Naive thymus-derived CD8-positive, alpha-beta T cell (primary cell): ENCODE measurements around the gene CP. TPM values are rescaled to one million over a fixed set of nuclear protein-coding genes. Genes with fewer than 3 reads are reported as not detected.
"Not testable (repeated sequence)": the region's sequence is repeated elsewhere in the genome, so short reads cannot be mapped to it uniquely, and the experiment has no call there.

ENCODE experiments used
- ATAC-seq, 2 donors: fragments of 150-1000 bp; cut with Tn5 transposase in 1 of 2; sonication (Bioruptor Pico), chemical (Tn5 transposase) in 1 of 2; 1 replicate in 1 of 2; 2 replicates in 1 of 2; pipeline ENCODE4 v1.10.0; 2021; ENCODE audit warnings: mild to moderate bottlenecking in 2 of 2, moderate library complexity in 2 of 2
- POLR2A ChIA-PET: fragments of 350-600 bp; sonication (Branson Sonifier 250); formaldehyde crosslinking; loops from one replicate; lab custom pipeline; 2021; ENCODE audit warnings: antibody characterized with exemption; lab: Charles Lee
- DNase-seq, 10 donors: peaks; one replicate each; pipeline versions ENCODE4 v3.0.0 to v3.0.0-alpha.2; 2020 to 2022
- H3K27ac Mint-ChIP-seq, 10 donors: one replicate each; pipeline ENCODE4 v1.8.0; 2020 to 2022; ENCODE audit warnings: mild to moderate bottlenecking in 10 of 10, mixed read lengths in 10 of 10, moderate library complexity in 4 of 10, inconsistent platforms in 1 of 10
- H3K27me3 Mint-ChIP-seq, 5 donors: one replicate each; pipeline ENCODE4 v1.8.0; 2021 to 2022; ENCODE audit warnings: mixed read lengths in 5 of 5
- H3K36me3 Mint-ChIP-seq, 3 donors: one replicate each; pipeline ENCODE4 v1.8.0; 2020 to 2022; ENCODE audit warnings: mixed read lengths in 3 of 3, mild to moderate bottlenecking in 2 of 3, inconsistent platforms in 1 of 3
- H3K4me1 Mint-ChIP-seq, 4 donors: one replicate each; pipeline ENCODE4 v1.8.0; 2021 to 2022; ENCODE audit warnings: mixed read lengths in 4 of 4
- H3K4me3 Mint-ChIP-seq, 10 donors: one replicate each; pipeline ENCODE4 v1.8.0; 2020 to 2022; ENCODE audit warnings: mild to moderate bottlenecking in 10 of 10, mixed read lengths in 10 of 10, moderate library complexity in 6 of 10, inconsistent platforms in 1 of 10
- H3K9me3 Mint-ChIP-seq, 9 donors: one replicate each; pipeline ENCODE4 v1.8.0; 2020 to 2022; ENCODE audit warnings: mixed read lengths in 9 of 9, mild to moderate bottlenecking in 3 of 9, inconsistent platforms in 1 of 9, moderate library complexity in 1 of 9
- polyA plus RNA-seq, 3 donors: library from polyadenylated mRNA; unstranded; fragments of 300-500 nt; fragmentation: Illumina TruSeq; gene quantifications; one replicate each; pipeline ENCODE4 v1.2.3, GENCODE V29; 2021
- total RNA-seq, 8 experiments: library from RNA in 2 of 8; stranded (reverse) in 2 of 8; gene quantifications; one replicate each; pipeline ENCODE4 v1.2.3 and lab custom pipeline; 2021 to 2026

Gene CP
- total and polyA plus RNA-seq, 5 experiments from 2014 or later = 0.20 to 0.30 TPM; not detected in 3

DNA sequence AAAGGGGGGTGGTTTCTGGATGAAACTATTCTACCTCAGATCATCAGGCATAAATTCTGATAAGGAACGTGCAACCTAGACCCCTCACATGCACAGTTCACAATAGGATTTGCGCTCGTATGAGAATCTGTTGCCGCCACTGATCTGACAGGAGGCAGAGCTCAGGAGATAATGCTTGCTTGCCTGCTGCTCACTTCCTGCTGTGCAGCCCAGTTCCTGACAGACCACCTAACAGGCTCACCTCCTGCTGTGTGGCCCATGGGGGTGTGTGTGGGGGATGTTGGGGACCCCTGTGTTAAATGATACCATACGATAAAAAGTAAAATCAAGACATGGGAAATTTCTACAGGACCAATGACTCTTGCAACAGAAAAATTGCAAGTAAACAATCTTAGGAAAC lies 24.0 kb downstream of the CP start:
- no peaks in the 10 kb centered on the region for H3K36me3 Mint-ChIP-seq
- no peaks in the 10 kb centered on the region for H3K4me1 Mint-ChIP-seq
- POLR2A ChIA-PET = no interaction called here
- no peak for DNase-seq
- H3K27me3 Mint-ChIP-seq = peaks cover 0 to 9% (median 3%) of the 10 kb centered on the region in 5 donors
- no peaks in the 10 kb centered on the region for H3K9me3 Mint-ChIP-seq
- H3K4me3 Mint-ChIP-seq = no peak overlapping the region
- no peak overlapping the region for H3K27ac Mint-ChIP-seq
- no peak for ATAC-seq

DNA sequence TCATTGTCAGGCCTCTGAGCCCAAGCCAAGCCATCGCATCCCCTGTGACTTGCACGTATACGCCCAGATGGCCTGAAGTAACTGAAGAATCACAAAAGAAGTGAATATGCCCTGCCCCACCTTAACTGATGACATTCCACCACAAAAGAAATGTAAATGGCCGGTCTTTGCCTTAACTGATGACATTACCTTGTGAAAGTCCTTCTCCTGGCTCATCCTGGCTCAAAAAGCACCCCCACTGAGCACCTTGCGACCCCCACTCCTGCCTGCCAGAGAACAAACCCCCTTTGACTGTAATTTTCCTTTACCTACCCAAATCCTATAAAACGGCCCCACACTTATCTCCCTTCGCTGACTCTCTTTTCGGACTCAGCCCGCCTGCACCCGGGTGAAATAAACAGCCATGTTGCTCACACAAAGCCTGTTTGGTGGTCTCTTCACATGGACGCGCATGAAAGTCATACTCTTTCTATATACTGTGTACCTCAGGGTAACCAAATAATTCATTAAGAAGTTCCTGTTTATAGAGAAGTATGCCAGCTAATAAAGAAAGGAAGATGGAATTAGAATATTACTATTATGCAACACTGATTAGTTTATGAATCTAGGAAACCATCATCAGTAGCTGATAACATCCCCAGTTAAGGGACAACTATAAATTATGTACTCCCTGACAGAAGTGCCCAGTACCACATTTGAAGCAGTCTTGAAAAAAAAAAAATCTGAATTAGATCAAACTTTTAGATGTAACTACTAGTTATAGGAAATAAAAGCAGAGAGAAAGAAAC lies 24.6 kb downstream of the CP start:
- ATAC-seq, H3K9me3 Mint-ChIP-seq, H3K36me3 Mint-ChIP-seq, H3K4me1 Mint-ChIP-seq, H3K27me3 Mint-ChIP-seq, DNase-seq, POLR2A ChIA-PET: not testable (repeated sequence)
- Mint-ChIP-seq H3K4me3 (peak overlapping the region in 1 of 10 donors; percentile 45), H3K27ac (peak overlapping the region in 1 of 10 donors; percentile 25)

DNA sequence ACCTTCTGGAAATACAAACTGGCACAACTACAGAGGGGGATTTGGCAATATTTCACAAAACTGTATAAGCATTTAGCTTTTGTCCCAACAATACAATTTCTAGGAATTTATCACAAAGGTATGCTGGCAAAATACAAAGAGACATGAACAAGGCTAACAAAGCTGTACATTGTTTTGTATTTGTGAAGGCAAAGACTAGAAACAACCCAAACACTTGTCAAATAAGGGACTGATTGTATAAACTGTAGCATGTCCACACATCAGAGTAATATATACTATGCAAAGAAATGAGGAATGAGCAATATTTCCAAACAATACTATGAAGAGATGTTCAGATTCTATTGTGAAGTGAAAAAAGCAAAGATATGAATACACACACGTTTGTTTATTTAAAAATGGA lies 26.4 kb downstream of the CP start:
- peaks cover 0 to 3% (median 0%) of the 10 kb centered on the region in 5 donors for H3K27me3 Mint-ChIP-seq
- POLR2A ChIA-PET = no interaction called here
- H3K36me3 Mint-ChIP-seq = no peaks in the 10 kb centered on the region
- ATAC-seq (no peak), DNase-seq (no peak)
- H3K27ac Mint-ChIP-seq = no peak overlapping the region
- H3K4me1 Mint-ChIP-seq = no peaks in the 10 kb centered on the region
- no peaks in the 10 kb centered on the region for H3K9me3 Mint-ChIP-seq
- no peak overlapping the region for H3K4me3 Mint-ChIP-seq

DNA sequence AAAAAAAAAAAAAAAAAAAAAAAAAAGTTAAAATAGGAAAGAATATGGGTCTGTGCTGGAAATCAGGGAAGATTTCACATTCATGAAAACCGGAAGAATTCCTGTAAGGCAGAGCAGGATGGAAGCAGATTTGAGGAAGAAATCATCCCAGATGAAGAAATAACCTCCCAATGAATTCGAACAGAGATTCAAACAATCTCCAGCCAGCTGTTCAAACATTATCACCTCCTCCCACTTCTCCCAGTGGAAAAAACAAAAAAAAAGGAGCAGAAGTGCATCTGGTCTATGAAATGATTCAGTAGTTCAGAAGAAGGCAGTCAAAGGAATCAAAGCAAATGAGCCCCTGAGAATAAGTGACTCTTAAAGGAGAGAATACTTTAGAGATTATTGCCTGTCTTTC lies 33.1 kb downstream of the CP start:
- ATAC-seq (no peak), DNase-seq (no peak)
- Mint-ChIP-seq H3K4me1 (no peaks in the 10 kb centered on the region), H3K9me3 (no peaks in the 10 kb centered on the region), H3K27me3 (peaks cover 0 to 5% (median 0%) of the 10 kb centered on the region in 5 donors), H3K36me3 (peaks cover 0 to 2% (median 0%) of the 10 kb centered on the region in 3 donors), H3K4me3 (no peak overlapping the region), H3K27ac (no peak overlapping the region)
- POLR2A ChIA-PET = no interaction called here

DNA sequence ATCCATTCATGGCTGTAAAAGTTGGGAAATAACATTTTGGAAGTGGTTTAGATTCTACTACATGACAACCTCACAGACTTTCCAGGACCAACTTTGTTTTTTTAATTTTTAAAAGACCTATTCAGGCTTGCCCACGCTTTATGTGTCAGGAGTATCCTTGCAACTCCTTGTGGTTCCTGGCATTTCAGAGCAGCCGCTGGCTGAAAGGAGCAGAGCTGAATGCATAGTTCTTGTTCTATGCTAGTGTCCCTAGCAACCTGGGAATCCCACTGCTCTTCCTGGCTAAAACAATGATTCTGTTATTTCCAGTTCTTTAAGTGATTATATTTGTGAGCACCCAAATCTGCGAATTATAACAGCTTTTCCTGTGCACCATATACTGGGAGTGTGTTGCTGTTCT lies 34.9 kb downstream of the CP start:
- no peak for ATAC-seq
- H3K4me1 Mint-ChIP-seq = no peaks in the 10 kb centered on the region
- peaks cover 0 to 2% (median 0%) of the 10 kb centered on the region in 3 donors for H3K36me3 Mint-ChIP-seq
- H3K9me3 Mint-ChIP-seq = no peaks in the 10 kb centered on the region
- no peak for DNase-seq
- POLR2A ChIA-PET = no interaction called here
- H3K27me3 Mint-ChIP-seq = peaks cover 0 to 5% (median 0%) of the 10 kb centered on the region in 5 donors
- H3K4me3 Mint-ChIP-seq = no peak overlapping the region
- no peak overlapping the region for H3K27ac Mint-ChIP-seq

DNA sequence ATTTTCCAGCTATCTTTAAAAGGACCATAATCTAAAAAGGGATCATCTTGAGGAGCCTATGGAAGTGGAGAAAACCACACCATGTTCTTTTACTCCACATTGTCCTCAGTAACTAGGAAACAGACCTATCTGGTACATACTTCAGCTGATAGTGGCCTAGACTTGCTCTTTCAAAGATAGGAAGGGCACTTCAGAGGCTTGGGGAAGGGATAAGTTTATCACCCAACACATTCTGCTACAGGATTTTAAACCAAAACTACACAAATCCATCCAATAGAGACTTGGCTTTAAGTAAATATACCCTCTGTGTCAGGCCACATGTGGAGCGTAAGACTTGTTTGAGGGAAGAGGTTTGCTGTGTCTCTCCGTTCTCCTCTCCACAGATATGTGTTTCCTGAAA lies 35.4 kb downstream of the CP start:
- no peak overlapping the region for H3K27ac Mint-ChIP-seq
- peaks cover 0 to 5% (median 0%) of the 10 kb centered on the region in 5 donors for H3K27me3 Mint-ChIP-seq
- no peaks in the 10 kb centered on the region for H3K9me3 Mint-ChIP-seq
- peaks cover 0 to 2% (median 0%) of the 10 kb centered on the region in 3 donors for H3K36me3 Mint-ChIP-seq
- no peaks in the 10 kb centered on the region for H3K4me1 Mint-ChIP-seq
- no peak for DNase-seq
- no peak for ATAC-seq
- POLR2A ChIA-PET = no interaction called here
- no peak overlapping the region for H3K4me3 Mint-ChIP-seq

DNA sequence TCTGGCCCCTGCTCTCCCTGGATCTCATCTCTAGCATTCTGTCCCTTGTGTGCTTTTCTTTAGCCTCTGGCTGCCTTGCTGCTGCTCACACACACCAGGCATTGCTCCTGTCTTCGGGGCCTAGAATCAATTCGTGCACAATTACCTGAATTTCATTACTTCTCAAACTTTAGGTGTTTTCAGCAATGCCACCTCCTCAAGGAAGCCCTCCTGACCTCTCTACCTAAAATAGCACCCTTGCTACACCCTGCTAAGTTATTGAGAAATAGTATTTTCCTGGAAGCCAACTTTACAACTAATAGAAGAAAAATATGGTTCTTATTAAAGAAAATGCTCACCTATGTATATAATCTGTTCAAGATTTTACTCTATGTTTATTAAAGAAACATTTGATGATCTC lies 40.4 kb downstream of the CP start:
- no peaks in the 10 kb centered on the region for H3K27me3 Mint-ChIP-seq
- no peaks in the 10 kb centered on the region for H3K9me3 Mint-ChIP-seq
- H3K27ac Mint-ChIP-seq = no peak overlapping the region
- no peaks in the 10 kb centered on the region for H3K4me1 Mint-ChIP-seq
- peaks cover 0 to 6% (median 5%) of the 10 kb centered on the region in 3 donors for H3K36me3 Mint-ChIP-seq
- DNase-seq (no peak), ATAC-seq (no peak)
- POLR2A ChIA-PET = no interaction called here
- H3K4me3 Mint-ChIP-seq = no peak overlapping the region

DNA sequence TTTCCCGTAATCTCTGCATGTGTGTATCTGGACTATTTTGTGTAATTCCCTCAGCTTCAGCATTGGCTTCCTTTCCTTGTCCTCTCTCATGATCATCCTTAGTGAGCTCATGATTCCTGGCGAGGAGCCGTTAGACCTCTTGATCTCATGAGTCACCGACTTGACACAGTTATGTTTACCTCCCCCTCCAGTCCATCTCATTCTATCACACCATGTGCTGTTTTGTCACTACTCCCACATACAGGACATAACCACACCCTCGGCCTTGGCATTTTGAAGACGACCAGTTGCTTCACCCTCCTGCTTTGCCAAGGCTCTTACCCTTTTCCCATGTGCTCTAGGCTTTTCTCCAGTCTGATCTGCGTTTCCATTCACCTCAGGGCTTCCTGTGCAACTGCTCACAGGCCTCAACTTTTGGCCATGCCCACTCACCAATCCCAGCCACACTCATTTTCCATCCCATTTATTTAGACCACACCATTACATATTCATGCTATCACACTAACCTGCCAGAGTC lies 41.5 kb downstream of the CP start:
- H3K4me1 Mint-ChIP-seq = peaks cover 0 to under 1% (median under 1%) of the 10 kb centered on the region in 4 donors
- ATAC-seq = no peak

DNA sequence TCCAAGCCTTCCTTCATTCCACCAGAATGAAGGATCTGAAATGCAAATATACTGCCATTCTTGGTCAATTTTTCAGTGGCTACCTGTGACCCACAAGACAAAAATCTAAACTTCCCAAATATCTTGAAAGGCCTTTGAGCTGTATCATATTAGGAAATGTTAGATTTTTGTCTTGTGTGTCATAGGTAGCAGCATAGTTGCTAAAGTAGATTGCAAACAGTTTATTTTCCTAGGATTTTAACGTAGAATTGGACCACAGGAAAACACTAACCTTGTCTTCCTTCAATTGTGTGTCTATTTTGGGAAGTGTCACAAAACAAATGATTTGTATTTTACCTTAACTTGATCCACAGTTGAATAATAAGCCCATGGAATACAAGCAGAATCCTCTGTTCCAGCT lies 42.4 kb downstream of the CP start:
- POLR2A ChIA-PET = no interaction called here
- DNase-seq (no peak), ATAC-seq (no peak)
- no peak overlapping the region for H3K27ac Mint-ChIP-seq
- no peaks in the 10 kb centered on the region for H3K9me3 Mint-ChIP-seq
- H3K27me3 Mint-ChIP-seq = no peaks in the 10 kb centered on the region
- peaks cover 9 to 17% (median 10%) of the 10 kb centered on the region in 3 donors for H3K36me3 Mint-ChIP-seq
- H3K4me1 Mint-ChIP-seq = peaks cover 3 to 8% (median 6%) of the 10 kb centered on the region in 4 donors
- H3K4me3 Mint-ChIP-seq = no peak overlapping the region

More for the DNA sequence above, 41.5 kb downstream of the CP start:
- H3K9me3 Mint-ChIP-seq = no peaks in the 10 kb centered on the region
- POLR2A ChIA-PET = interaction anchor here (0.7 kb wide), 1 partner anchor 519 kb away, joined by 3 read pairs; no protein-coding TSS in a partner anchor
- peaks cover 6 to 13% (median 6%) of the 10 kb centered on the region in 3 donors for H3K36me3 Mint-ChIP-seq
- DNase-seq = no peak
- no peak overlapping the region for H3K27ac Mint-ChIP-seq
- no peak overlapping the region for H3K4me3 Mint-ChIP-seq
- H3K27me3 Mint-ChIP-seq = no peaks in the 10 kb centered on the region

DNA sequence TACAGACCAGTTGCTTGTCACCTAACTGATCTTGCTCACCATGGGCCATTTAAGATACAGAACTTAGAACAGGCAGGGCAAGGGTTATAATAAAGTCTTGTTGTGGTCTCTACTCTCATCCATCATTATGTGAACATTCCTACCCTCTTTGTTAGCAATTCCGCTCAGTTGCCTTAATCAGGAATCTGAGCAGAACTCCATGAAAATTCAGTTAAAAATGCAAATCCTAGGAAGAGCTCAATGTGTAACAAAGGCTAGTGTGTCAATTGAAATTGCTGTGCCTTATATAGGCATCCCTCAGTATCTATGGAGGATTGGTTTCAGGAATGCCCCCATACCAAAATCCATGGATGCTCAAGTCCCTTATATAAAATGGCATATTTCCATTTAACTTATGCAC lies 44.5 kb downstream of the CP start:
- Mint-ChIP-seq H3K4me3 (no peak overlapping the region), H3K4me1 (peaks cover 4 to 11% (median 9%) of the 10 kb centered on the region in 4 donors), H3K9me3 (no peaks in the 10 kb centered on the region), H3K36me3 (peaks cover 15 to 37% (median 18%) of the 10 kb centered on the region in 3 donors), H3K27ac (no peak overlapping the region), H3K27me3 (no peaks in the 10 kb centered on the region)
- POLR2A ChIA-PET = no interaction called here
- no peak for DNase-seq
- ATAC-seq = no peak

DNA sequence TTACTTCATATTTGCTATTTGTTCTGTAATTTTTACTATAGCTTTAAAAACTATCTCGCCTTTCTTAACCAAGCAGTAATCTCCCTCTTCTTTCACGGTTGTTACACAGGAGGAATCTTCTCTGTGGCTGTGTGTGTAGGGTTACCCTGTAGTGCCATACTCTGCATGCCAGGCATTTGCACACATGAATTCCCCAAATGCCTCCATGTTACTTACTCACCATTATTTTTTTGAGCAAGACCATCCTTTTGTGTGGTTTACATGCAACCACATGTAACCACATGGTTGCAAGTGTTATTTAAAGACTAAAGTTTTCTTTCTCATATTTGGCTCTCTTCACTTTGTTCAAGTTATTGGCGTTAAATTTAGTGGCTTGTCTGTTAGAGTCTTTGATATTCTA lies 46.7 kb downstream of the CP start:
- DNase-seq = peak in 1 of 10 donors; percentile 8
- no peak overlapping the region for H3K4me3 Mint-ChIP-seq
- peaks cover 4 to 11% (median 9%) of the 10 kb centered on the region in 4 donors for H3K4me1 Mint-ChIP-seq
- no peaks in the 10 kb centered on the region for H3K27me3 Mint-ChIP-seq
- POLR2A ChIA-PET = no interaction called here
- H3K9me3 Mint-ChIP-seq = no peaks in the 10 kb centered on the region
- H3K27ac Mint-ChIP-seq = peak overlapping the region in 2 of 10 donors; percentile 3 to 8
- no peak for ATAC-seq
- H3K36me3 Mint-ChIP-seq = peaks cover 15 to 58% (median 29%) of the 10 kb centered on the region in 3 donors

DNA sequence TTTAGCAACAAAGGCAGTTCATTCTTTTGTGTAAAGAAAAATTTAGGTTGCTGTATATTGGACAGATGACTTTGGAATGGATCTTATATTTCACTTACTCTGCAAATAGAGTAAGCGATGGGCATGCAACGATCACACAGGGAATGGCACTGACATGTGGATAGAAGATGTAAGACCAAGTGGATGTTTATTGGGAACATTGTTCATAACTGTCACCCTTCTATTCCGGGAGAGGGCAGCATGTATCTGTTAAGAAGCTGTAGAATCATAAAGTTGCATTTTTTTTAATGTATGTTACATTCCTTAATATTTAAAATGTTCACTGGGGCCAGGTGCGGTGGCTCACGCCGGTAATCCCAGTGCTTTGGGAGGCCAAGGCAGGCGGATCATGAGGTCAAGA lies 51.0 kb downstream of the CP start:
- peaks cover 17 to 89% (median 46%) of the 10 kb centered on the region in 3 donors for H3K36me3 Mint-ChIP-seq
- ATAC-seq = no peak

DNA sequence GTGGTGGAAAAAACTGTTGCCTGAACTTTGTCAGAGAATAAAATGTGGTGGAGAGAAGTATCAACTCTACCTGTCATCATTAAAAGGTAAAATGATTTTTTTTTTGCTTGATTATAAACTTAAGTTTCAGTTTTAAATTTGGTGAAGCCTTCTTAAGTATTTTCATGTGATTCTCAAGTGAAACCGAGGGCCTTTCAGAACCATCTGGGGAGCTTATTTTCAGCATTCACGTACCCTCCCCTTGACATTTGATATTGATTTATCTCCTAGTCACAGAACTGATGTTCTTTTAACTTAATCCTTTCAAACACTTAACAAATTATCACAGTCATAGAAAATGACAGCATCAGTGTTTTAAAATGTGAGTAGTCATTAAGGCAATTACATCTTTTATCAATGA lies 53.7 kb downstream of the CP start:
- DNase-seq = no peak
- no peaks in the 10 kb centered on the region for H3K27me3 Mint-ChIP-seq
- POLR2A ChIA-PET = no interaction called here

More for the DNA sequence above, 51.0 kb downstream of the CP start:
- Mint-ChIP-seq H3K9me3 (no peaks in the 10 kb centered on the region), H3K4me3 (no peak overlapping the region), H3K4me1 (peaks cover 4 to 11% (median 9%) of the 10 kb centered on the region in 4 donors), H3K27ac (no peak overlapping the region), H3K27me3 (no peaks in the 10 kb centered on the region)
- POLR2A ChIA-PET = no interaction called here
- no peak for DNase-seq

More for the DNA sequence above, 53.7 kb downstream of the CP start:
- ATAC-seq = no peak
- Mint-ChIP-seq H3K36me3 (peaks cover 6 to 89% (median 54%) of the 10 kb centered on the region in 3 donors), H3K4me3 (no peak overlapping the region), H3K9me3 (no peaks in the 10 kb centered on the region), H3K27ac (no peak overlapping the region), H3K4me1 (peaks cover 0 to 5% (median 2%) of the 10 kb centered on the region in 4 donors)
